DND-41 (cell line): Measurements from ENCODE around the gene RABEPK.

Experiments used
- ATAC-seq: fragments of 200-7000 bp; cut with Tn5 transposase; 3 replicates; pipeline ENCODE4 v1.9.1; 2021; ENCODE audit warnings: low read depth; ENCODE audit not compliant: insufficient read depth
- DNase-seq: peaks from one replicate; pipeline ENCODE4 v3.0.0-alpha.2; 2020
- H2AFZ ChIP-seq: 2 replicates; pipeline ENCODE4 v1.6.0; 2012; ENCODE audit warnings: low read depth, low read length
- H3K27ac ChIP-seq: 2 replicates; pipeline ENCODE4 v1.5.1; 2012; ENCODE audit warnings: low read length, inconsistent platforms
- H3K27me3 ChIP-seq: fragments of 200-600 bp; sonication (generic); 2 replicates; pipeline ENCODE4 v1.6.0; 2012; ENCODE audit warnings: low read length, mild to moderate bottlenecking, inconsistent platforms; ENCODE audit not compliant: insufficient read depth, poor library complexity
- H3K36me3 ChIP-seq: 2 replicates; pipeline ENCODE4 v1.5.1; 2012; ENCODE audit warnings: low read length, inconsistent platforms; ENCODE audit not compliant: insufficient read depth
- H3K4me1 ChIP-seq: 2 replicates; pipeline ENCODE4 v1.5.1; 2012; ENCODE audit warnings: mild to moderate bottlenecking, low read length; ENCODE audit not compliant: insufficient read depth
- H3K4me2 ChIP-seq: 2 replicates; pipeline ENCODE4 v1.6.0; 2012; ENCODE audit warnings: mild to moderate bottlenecking, moderate library complexity, low read length, inconsistent platforms; ENCODE audit not compliant: insufficient read depth
- H3K4me3 ChIP-seq, 2 experiments: fragments of 200-600 bp in 1 of 2; shearing (Covaris generic) in 1 of 2; 2 replicates each; pipeline ENCODE4 v1.5.1; 2012 to 2016; ENCODE audit warnings: inconsistent platforms in 2 of 2, low read length in 2 of 2, mild to moderate bottlenecking in 2 of 2, low read depth in 1 of 2, moderate library complexity in 1 of 2
- H3K79me2 ChIP-seq: 2 replicates; pipeline ENCODE4 v1.6.0; 2012; ENCODE audit warnings: low read length, inconsistent platforms; ENCODE audit not compliant: insufficient read depth
- H3K9ac ChIP-seq: 2 replicates; pipeline ENCODE4 v1.6.0; 2012; ENCODE audit warnings: low read depth, mild to moderate bottlenecking, inconsistent platforms, low read length, moderate library complexity
- H3K9me3 ChIP-seq: 2 replicates; pipeline ENCODE4 v1.5.1; 2012; ENCODE audit warnings: low read length, moderate library complexity, mild to moderate bottlenecking, inconsistent platforms; ENCODE audit not compliant: insufficient read depth, severe bottlenecking
- H4K20me1 ChIP-seq: 2 replicates; pipeline ENCODE4 v1.6.0; 2012; ENCODE audit warnings: low read length; ENCODE audit not compliant: insufficient read depth
- CTCF ChIP-seq: IDR thresholded peaks from 2 replicates; pipeline ENCODE4 v1.5.1; 2012; ENCODE audit warnings: borderline replicate concordance, low read length, moderate library complexity, mild to moderate bottlenecking; ENCODE audit not compliant: poor library complexity, severe bottlenecking; ENCODE audit errors: extremely low read depth
- EZH2 ChIP-seq: IDR thresholded peaks from 3 replicates; pipeline ENCODE4 v1.6.1; 2012; ENCODE audit warnings: borderline replicate concordance, low read depth, mild to moderate bottlenecking, moderate library complexity, low read length, inconsistent platforms; ENCODE audit not compliant: severe bottlenecking

RABEPK gene

GRCh38 chr9:125243792-125244260 lies 43.5 kb downstream of the RABEPK start:
- H3K9me3 ChIP-seq: no peaks in the 10 kb centered on the region
- ATAC-seq (no peak), DNase-seq (no peak)
- H3K4me1 ChIP-seq: peaks cover 22% of the 10 kb centered on the region
- H3K36me3 ChIP-seq: peaks cover 21% of the 10 kb centered on the region
- H3K4me3 ChIP-seq: no peak overlapping the region
- no peaks in the 10 kb centered on the region for H3K27me3 ChIP-seq
- H3K79me2 ChIP-seq: peaks cover 32% of the 10 kb centered on the region
- H2AFZ ChIP-seq: no peak overlapping the region
- no peak overlapping the region for H3K9ac ChIP-seq
- TF ChIP-seq CTCF (no peak), EZH2 (no peak)
- no peak overlapping the region for H3K4me2 ChIP-seq
- H3K27ac ChIP-seq: no peak overlapping the region
- peaks cover 18% of the 10 kb centered on the region for H4K20me1 ChIP-seq

- Histone ChIP-seq H3K4me1 (peaks cover 7% of the 10 kb centered on the region), H2AFZ (no peak overlapping the region), H3K79me2 (peaks cover 8% of the 10 kb centered on the region), H3K9ac (no peak overlapping the region), H3K36me3 (no peaks in the 10 kb centered on the region), H3K4me2 (no peak overlapping the region), H3K27ac (no peak overlapping the region), H3K9me3 (no peaks in the 10 kb centered on the region), H3K27me3 (no peaks in the 10 kb centered on the region), H4K20me1 (no peaks in the 10 kb centered on the region), H3K4me3 (no peak overlapping the region)
- ATAC-seq (no peak), DNase-seq (no peak)
- TF ChIP-seq CTCF (no peak), EZH2 (no peak)
These were observed 45.9 kb downstream of the RABEPK start for GRCh38 chr9:125246261-125246667.

- Histone ChIP-seq H3K9ac (no peak overlapping the region), H3K4me2 (no peak overlapping the region), H3K9me3 (no peaks in the 10 kb centered on the region), H3K36me3 (no peaks in the 10 kb centered on the region), H3K27me3 (no peaks in the 10 kb centered on the region), H3K79me2 (no peaks in the 10 kb centered on the region), H4K20me1 (no peaks in the 10 kb centered on the region), H3K4me3 (no peak overlapping the region), H2AFZ (no peak overlapping the region), H3K27ac (no peak overlapping the region), H3K4me1 (no peaks in the 10 kb centered on the region)
- TF ChIP-seq CTCF (no peak), EZH2 (no peak)
- no peak for DNase-seq
- ATAC-seq: no peak
These were observed 53.9 kb downstream of the RABEPK start for GRCh38 chr9:125254231-125254630.
